Keratinocyte (primary cell): ENCODE data around the gene GRIA2. TPM values are rescaled to one million over a fixed set of nuclear protein-coding genes. Genes with fewer than 3 reads are reported as not detected.

Source experiments
- DNase-seq: peaks from one replicate; pipeline ENCODE4 v3.0.0-alpha.2; 2011; ENCODE audit warnings: low read depth, missing footprints, low spot score
- FAIRE-seq: peaks from 2 replicates; lab custom pipeline; 2011; peaks lifted over from hg19 to GRCh38; lab: Jason Lieb, UNC
- H2AFZ ChIP-seq: 2 replicates; pipeline ENCODE4 v1.6.0; 2012; ENCODE audit warnings: low read length, control low read depth, inconsistent platforms; ENCODE audit not compliant: control insufficient read depth
- H3K27ac ChIP-seq: 2 replicates; pipeline ENCODE4 v1.5.1; 2011; ENCODE audit warnings: low read length; ENCODE audit not compliant: control insufficient read depth, insufficient read depth
- H3K27me3 ChIP-seq: 3 replicates; pipeline ENCODE4 v1.6.0; 2011; ENCODE audit warnings: low read length; ENCODE audit not compliant: control insufficient read depth, insufficient read depth; ENCODE audit errors: extremely low read depth
- H3K36me3 ChIP-seq, 2 experiments: 2 replicates in 1 of 2; 3 replicates in 1 of 2; pipeline ENCODE4 v1.5.1; 2011; ENCODE audit warnings: low read length in 2 of 2, mild to moderate bottlenecking in 1 of 2; ENCODE audit not compliant: control insufficient read depth in 2 of 2, insufficient read depth in 2 of 2; ENCODE audit errors: extremely low read depth in 1 of 2
- H3K4me1 ChIP-seq: 3 replicates; pipeline ENCODE4 v1.5.1; 2011; ENCODE audit warnings: low read length; ENCODE audit not compliant: control insufficient read depth, insufficient read depth; ENCODE audit errors: extremely low read depth
- H3K4me2 ChIP-seq: 3 replicates; pipeline ENCODE4 v1.6.0; 2011; ENCODE audit warnings: low read depth, low read length; ENCODE audit not compliant: control insufficient read depth, insufficient read depth; ENCODE audit errors: extremely low read depth
- H3K4me3 ChIP-seq, 3 experiments: fragments of 200-600 bp in 1 of 3; sonication (generic) in 1 of 3; 2 replicates in 2 of 3; 3 replicates in 1 of 3; pipeline ENCODE4 v1.5.1; 2011 to 2016; ENCODE audit warnings: low read length in 3 of 3, mild to moderate bottlenecking in 3 of 3, control low read depth in 2 of 3, inconsistent platforms in 1 of 3, low read depth in 1 of 3, mixed read lengths in 1 of 3, mixed run types in 1 of 3, moderate library complexity in 1 of 3; ENCODE audit not compliant: control insufficient read depth in 2 of 3, insufficient read depth in 2 of 3; ENCODE audit errors: extremely low read depth in 1 of 3
- H3K79me2 ChIP-seq: 2 replicates; pipeline ENCODE4 v1.6.0; 2012; ENCODE audit warnings: low read length; ENCODE audit not compliant: control insufficient read depth, insufficient read depth
- H3K9ac ChIP-seq: 3 replicates; pipeline ENCODE4 v1.6.0; 2011; ENCODE audit warnings: low read length; ENCODE audit not compliant: control insufficient read depth, insufficient read depth; ENCODE audit errors: extremely low read depth
- H3K9me1 ChIP-seq: 3 replicates; pipeline ENCODE4 v1.6.0; 2011; ENCODE audit warnings: low read length; ENCODE audit not compliant: control insufficient read depth, insufficient read depth; ENCODE audit errors: extremely low read depth
- H3K9me3 ChIP-seq: 2 replicates; pipeline ENCODE4 v1.5.1; 2012; ENCODE audit warnings: low read depth, low read length; ENCODE audit not compliant: control insufficient read depth
- H4K20me1 ChIP-seq: 3 replicates; pipeline ENCODE4 v1.6.0; 2011; ENCODE audit warnings: low read length; ENCODE audit not compliant: control insufficient read depth, insufficient read depth; ENCODE audit errors: extremely low read depth
- EZH2 ChIP-seq: IDR thresholded peaks from one replicate; pipeline ENCODE4 v1.6.1; 2012; ENCODE audit warnings: inconsistent platforms, mild to moderate bottlenecking, low read length, moderate library complexity
- dilution Hi-C: fragments of 300-500 bp; cut with MboI; formaldehyde crosslinking; loops from one replicate; pipeline ENCODE4 v1.7.0; 2020; ENCODE audit warnings: low sequenced_read_pairs; ENCODE audit not compliant: extremely low pct_ligation_motif_present
- polyA plus RNA-seq, 5 experiments: library from polyadenylated mRNA; depleted of rRNA in 3 of 5; stranded (reverse) in 3 of 5; stranded (forward) in 1 of 5; unstranded in 1 of 5; fragments of >200 nt; gene quantifications; 1 replicate in 1 of 5; 2 replicates in 3 of 5; 3 replicates in 1 of 5; pipeline versions ENCODE4 v1.2.1 to v1.2.3, GENCODE V29; 2011 to 2012; ENCODE audit warnings: missing spikeins in 2 of 5, low read depth in 1 of 5, low replicate concordance in 1 of 5
- TF ChIP-seq, protein P1 (sequence below), 3 experiments: IDR thresholded peaks in 1 of 3; conservative IDR thresholded peaks in 1 of 3; optimal IDR thresholded peaks in 1 of 3; 2 replicates in 2 of 3; 3 replicates in 1 of 3; pipeline versions ENCODE3 to v1.5.1; 2011; ENCODE audit warnings: low read length in 3 of 3, mild to moderate bottlenecking in 3 of 3, moderate library complexity in 2 of 3, control low read depth in 1 of 3, inconsistent platforms in 1 of 3; ENCODE audit not compliant: insufficient read depth in 2 of 3; ENCODE audit errors: extremely low read depth in 1 of 3

Gene GRIA2
- polyA plus RNA-seq, 1 donor (not counting 4 experiments of a cell fraction or from before 2014, with no cell fraction given): not detected

GRCh38 chr4:157270108-157270507 lies 49.6 kb downstream of the GRIA2 start:
- no peaks in the 10 kb centered on the region for H3K4me1 ChIP-seq
- no peak overlapping the region for H3K4me2 ChIP-seq
- dilution Hi-C loops: no loop called here
- H4K20me1 ChIP-seq: no peaks in the 10 kb centered on the region
- no peaks in the 10 kb centered on the region for H3K36me3 ChIP-seq
- no peaks in the 10 kb centered on the region for H3K9me3 ChIP-seq
- no peak overlapping the region for H3K4me3 ChIP-seq
- no peak overlapping the region for H3K9ac ChIP-seq
- FAIRE-seq (no peak), DNase-seq (no peak)
- no peaks in the 10 kb centered on the region for H3K9me1 ChIP-seq
- no peaks in the 10 kb centered on the region for H3K27me3 ChIP-seq
- H2AFZ ChIP-seq: no peak overlapping the region
- no peaks in the 10 kb centered on the region for H3K79me2 ChIP-seq
- TF ChIP-seq, protein P1, sequence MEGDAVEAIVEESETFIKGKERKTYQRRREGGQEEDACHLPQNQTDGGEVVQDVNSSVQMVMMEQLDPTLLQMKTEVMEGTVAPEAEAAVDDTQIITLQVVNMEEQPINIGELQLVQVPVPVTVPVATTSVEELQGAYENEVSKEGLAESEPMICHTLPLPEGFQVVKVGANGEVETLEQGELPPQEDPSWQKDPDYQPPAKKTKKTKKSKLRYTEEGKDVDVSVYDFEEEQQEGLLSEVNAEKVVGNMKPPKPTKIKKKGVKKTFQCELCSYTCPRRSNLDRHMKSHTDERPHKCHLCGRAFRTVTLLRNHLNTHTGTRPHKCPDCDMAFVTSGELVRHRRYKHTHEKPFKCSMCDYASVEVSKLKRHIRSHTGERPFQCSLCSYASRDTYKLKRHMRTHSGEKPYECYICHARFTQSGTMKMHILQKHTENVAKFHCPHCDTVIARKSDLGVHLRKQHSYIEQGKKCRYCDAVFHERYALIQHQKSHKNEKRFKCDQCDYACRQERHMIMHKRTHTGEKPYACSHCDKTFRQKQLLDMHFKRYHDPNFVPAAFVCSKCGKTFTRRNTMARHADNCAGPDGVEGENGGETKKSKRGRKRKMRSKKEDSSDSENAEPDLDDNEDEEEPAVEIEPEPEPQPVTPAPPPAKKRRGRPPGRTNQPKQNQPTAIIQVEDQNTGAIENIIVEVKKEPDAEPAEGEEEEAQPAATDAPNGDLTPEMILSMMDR (optimal IDR thresholded peaks at IDR 0.05 in 1 of 3, IDR thresholded peaks at IDR 0.05 in 1 of 3, conservative IDR thresholded peaks at IDR 0.05 in 1 of 3; ENCODE audit: extremely low read depth in 1 of 3, insufficient read depth in 2 of 3, low read length in 3 of 3): no peak
- TF ChIP-seq EZH2: no peak
- H3K27ac ChIP-seq: no peak overlapping the region

DNA sequence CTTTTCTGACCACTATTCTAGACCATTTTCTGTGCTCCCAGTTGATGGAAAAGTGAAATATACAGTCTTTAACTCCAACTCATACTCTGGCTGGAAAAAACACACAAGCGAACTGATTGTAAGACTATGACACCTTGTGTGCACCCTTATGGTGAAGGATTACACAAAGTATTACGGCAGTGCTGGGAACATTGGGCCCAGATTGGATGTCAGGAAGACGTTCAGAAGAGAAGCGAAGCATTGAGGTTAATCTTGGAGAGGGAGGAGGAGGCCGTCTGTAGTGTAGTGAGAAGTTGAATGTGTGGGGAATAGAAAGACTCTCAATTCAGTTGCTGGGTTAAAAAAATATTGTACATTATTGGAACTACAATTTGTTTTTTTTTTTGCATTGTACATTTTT lies 50.0 kb downstream of the GRIA2 start:
- Histone ChIP-seq H3K4me1 (no peaks in the 10 kb centered on the region), H3K79me2 (no peaks in the 10 kb centered on the region), H3K27me3 (no peaks in the 10 kb centered on the region), H3K4me2 (no peak overlapping the region), H4K20me1 (no peaks in the 10 kb centered on the region), H3K27ac (no peak overlapping the region), H3K9me1 (no peaks in the 10 kb centered on the region), H3K36me3 (no peaks in the 10 kb centered on the region), H2AFZ (no peak overlapping the region), H3K9ac (no peak overlapping the region), H3K4me3 (no peak overlapping the region), H3K9me3 (no peaks in the 10 kb centered on the region)
- TF ChIP-seq, protein P1 (optimal IDR thresholded peaks at IDR 0.05 in 1 of 3, IDR thresholded peaks at IDR 0.05 in 1 of 3, conservative IDR thresholded peaks at IDR 0.05 in 1 of 3; ENCODE audit: extremely low read depth in 1 of 3, insufficient read depth in 2 of 3, low read length in 3 of 3): no peak
- no peak for TF ChIP-seq EZH2
- no peak for FAIRE-seq
- dilution Hi-C loops: no loop called here
- no peak for DNase-seq
